WTC11 (cell line): ENCODE measurements around the gene GPC6.

Source experiments
- CDX4 ChIP-seq: fragments of 250-450 bp; sonication (Bioruptor Pico); IDR thresholded peaks from 2 replicates; pipeline ENCODE4 v1.9.0; 2021; ENCODE audit warnings: moderate library complexity, mild to moderate bottlenecking, inconsistent platforms, borderline replicate concordance
- ESRRA ChIP-seq: sonication (generic); formaldehyde crosslinking; IDR thresholded peaks from 2 replicates; pipeline ENCODE4 v1.8.1; 2022; ENCODE audit warnings: mild to moderate bottlenecking, missing genetic modification reagents, borderline replicate concordance
- GABPB1 ChIP-seq: sonication (generic); formaldehyde crosslinking; IDR thresholded peaks from 2 replicates; pipeline ENCODE4 v1.8.1; 2023; ENCODE audit warnings: mild to moderate bottlenecking, missing genetic modification reagents
- NFE2L1 ChIP-seq: sonication (generic); formaldehyde crosslinking; IDR thresholded peaks from 2 replicates; pipeline ENCODE4 v1.8.1; 2023; ENCODE audit warnings: missing genetic modification reagents
- TEAD1 ChIP-seq: sonication (generic); formaldehyde crosslinking; IDR thresholded peaks from 2 replicates; pipeline ENCODE4 v1.8.0; 2022; ENCODE audit warnings: mild to moderate bottlenecking, missing genetic modification reagents
- TEAD4 ChIP-seq: sonication (generic); formaldehyde crosslinking; IDR thresholded peaks from 2 replicates; pipeline ENCODE4 v1.8.0; 2022; ENCODE audit warnings: mild to moderate bottlenecking, missing genetic modification reagents
- TP53 ChIP-seq: sonication (generic); formaldehyde crosslinking; IDR thresholded peaks from 2 replicates; pipeline ENCODE4 v1.8.1; 2023; ENCODE audit warnings: mild to moderate bottlenecking, missing genetic modification reagents
- ZBTB21 ChIP-seq: sonication (generic); formaldehyde crosslinking; IDR thresholded peaks from 2 replicates; pipeline ENCODE4 v1.8.1; 2023; ENCODE audit warnings: mild to moderate bottlenecking, missing genetic modification reagents, borderline replicate concordance
- ZNF121 ChIP-seq: sonication (generic); formaldehyde crosslinking; IDR thresholded peaks from 2 replicates; pipeline ENCODE4 v1.8.0; 2023; ENCODE audit warnings: missing genetic modification reagents
- ZNF219 ChIP-seq: sonication (generic); formaldehyde crosslinking; IDR thresholded peaks from 2 replicates; pipeline ENCODE4 v1.8.0; 2023; ENCODE audit warnings: missing genetic modification reagents, mild to moderate bottlenecking, borderline replicate concordance
- TF ChIP-seq, protein P1 (sequence below): fragments of 200-600 bp; IDR thresholded peaks from 2 replicates; pipeline ENCODE4 v1.8.0; 2022; ENCODE audit warnings: antibody characterized with exemption
- TF ChIP-seq, protein P2 (sequence below): sonication (generic); formaldehyde crosslinking; IDR thresholded peaks from 2 replicates; pipeline ENCODE4 v1.8.0; 2022; ENCODE audit warnings: mild to moderate bottlenecking, missing genetic modification reagents
- TF ChIP-seq, protein P3 (sequence below): sonication (generic); formaldehyde crosslinking; conservative IDR thresholded peaks from 2 replicates; pipeline ENCODE4 v1.8.1; 2023; ENCODE audit warnings: mild to moderate bottlenecking, low read depth, missing genetic modification reagents, moderate library complexity

DNA sequence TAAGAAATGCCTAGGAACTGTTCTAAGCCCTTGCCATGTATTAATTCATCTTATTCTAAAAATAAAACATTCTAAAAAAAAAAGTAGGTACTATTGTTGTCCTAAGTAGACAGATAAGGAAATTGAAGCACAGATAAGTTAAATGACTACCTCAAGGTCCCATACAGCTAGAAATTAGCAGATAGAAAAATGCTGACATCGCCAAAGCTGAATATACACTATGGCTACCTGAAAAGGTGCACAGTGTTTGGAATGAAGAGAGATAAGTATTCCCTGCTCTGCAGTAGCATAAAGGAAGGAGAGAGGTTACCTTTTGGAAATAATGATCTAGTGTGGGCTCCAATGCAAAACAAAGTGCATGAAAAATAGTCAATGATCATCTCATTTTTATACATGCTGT is 1187.5 kb downstream of the GPC6 start:
- TF ChIP-seq TEAD4 (CRISPR knock-in tag) = no peak
- no peak for TF ChIP-seq NFE2L1 (CRISPR knock-in tag)
- no peak for TF ChIP-seq ZNF121 (CRISPR knock-in tag)
- TF ChIP-seq, protein P1, sequence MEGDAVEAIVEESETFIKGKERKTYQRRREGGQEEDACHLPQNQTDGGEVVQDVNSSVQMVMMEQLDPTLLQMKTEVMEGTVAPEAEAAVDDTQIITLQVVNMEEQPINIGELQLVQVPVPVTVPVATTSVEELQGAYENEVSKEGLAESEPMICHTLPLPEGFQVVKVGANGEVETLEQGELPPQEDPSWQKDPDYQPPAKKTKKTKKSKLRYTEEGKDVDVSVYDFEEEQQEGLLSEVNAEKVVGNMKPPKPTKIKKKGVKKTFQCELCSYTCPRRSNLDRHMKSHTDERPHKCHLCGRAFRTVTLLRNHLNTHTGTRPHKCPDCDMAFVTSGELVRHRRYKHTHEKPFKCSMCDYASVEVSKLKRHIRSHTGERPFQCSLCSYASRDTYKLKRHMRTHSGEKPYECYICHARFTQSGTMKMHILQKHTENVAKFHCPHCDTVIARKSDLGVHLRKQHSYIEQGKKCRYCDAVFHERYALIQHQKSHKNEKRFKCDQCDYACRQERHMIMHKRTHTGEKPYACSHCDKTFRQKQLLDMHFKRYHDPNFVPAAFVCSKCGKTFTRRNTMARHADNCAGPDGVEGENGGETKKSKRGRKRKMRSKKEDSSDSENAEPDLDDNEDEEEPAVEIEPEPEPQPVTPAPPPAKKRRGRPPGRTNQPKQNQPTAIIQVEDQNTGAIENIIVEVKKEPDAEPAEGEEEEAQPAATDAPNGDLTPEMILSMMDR = no peak
- TF ChIP-seq, protein P2, sequence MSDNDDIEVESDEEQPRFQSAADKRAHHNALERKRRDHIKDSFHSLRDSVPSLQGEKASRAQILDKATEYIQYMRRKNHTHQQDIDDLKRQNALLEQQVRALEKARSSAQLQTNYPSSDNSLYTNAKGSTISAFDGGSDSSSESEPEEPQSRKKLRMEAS = no peak
- no peak for TF ChIP-seq ZBTB21 (CRISPR knock-in tag)
- TF ChIP-seq, protein P3, sequence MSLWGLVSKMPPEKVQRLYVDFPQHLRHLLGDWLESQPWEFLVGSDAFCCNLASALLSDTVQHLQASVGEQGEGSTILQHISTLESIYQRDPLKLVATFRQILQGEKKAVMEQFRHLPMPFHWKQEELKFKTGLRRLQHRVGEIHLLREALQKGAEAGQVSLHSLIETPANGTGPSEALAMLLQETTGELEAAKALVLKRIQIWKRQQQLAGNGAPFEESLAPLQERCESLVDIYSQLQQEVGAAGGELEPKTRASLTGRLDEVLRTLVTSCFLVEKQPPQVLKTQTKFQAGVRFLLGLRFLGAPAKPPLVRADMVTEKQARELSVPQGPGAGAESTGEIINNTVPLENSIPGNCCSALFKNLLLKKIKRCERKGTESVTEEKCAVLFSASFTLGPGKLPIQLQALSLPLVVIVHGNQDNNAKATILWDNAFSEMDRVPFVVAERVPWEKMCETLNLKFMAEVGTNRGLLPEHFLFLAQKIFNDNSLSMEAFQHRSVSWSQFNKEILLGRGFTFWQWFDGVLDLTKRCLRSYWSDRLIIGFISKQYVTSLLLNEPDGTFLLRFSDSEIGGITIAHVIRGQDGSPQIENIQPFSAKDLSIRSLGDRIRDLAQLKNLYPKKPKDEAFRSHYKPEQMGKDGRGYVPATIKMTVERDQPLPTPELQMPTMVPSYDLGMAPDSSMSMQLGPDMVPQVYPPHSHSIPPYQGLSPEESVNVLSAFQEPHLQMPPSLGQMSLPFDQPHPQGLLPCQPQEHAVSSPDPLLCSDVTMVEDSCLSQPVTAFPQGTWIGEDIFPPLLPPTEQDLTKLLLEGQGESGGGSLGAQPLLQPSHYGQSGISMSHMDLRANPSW = no peak
- TF ChIP-seq ESRRA (CRISPR knock-in tag) = no peak
- TF ChIP-seq TP53 (CRISPR knock-in tag) = no peak
- no peak for TF ChIP-seq TEAD1 (CRISPR knock-in tag)
- no peak for TF ChIP-seq GABPB1 (CRISPR knock-in tag)
- no peak for TF ChIP-seq ZNF219 (CRISPR knock-in tag)
- no peak for TF ChIP-seq CDX4 (CRISPR knock-in tag)
